AML-193 (cell line): Measurements from ENCODE around the gene NFAM1.
A peak's percentile ranks its signal among the peaks of the same experiment; 100 is the strongest.

Experiments
- DNase-seq, 2 experiments: peaks; one replicate each; lab custom pipeline; 2025; lab: John Stamatoyannopoulos, UW

NFAM1 gene

DNA sequence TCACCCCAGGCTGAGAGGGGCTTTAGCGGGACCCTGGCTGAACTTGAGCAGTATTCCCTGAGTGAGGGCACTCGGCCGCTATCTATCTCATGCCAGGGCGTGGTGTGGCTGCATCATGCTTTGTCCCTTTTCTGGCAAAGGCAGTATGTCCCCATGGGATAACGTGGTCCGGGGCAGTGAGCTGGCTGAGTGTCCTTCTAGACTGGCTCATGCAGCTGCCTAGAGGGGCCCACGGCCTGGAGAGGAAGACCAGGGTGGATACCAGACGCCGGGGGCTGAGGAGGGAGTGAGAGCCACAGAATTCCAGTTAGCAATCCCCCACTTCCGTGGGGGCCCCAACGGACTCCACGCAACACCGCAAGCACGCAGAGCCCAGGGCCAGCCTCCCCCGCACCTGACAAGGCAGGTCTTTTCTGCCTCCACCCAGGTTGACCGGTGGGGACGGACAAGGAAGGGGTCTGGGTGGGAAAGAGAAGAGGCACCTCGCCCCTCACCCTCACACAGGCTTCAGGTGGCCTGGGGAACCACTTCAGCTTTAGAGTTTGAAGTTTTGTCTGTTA lies 15.5 kb downstream of the NFAM1 start:
- no peak for DNase-seq

DNA sequence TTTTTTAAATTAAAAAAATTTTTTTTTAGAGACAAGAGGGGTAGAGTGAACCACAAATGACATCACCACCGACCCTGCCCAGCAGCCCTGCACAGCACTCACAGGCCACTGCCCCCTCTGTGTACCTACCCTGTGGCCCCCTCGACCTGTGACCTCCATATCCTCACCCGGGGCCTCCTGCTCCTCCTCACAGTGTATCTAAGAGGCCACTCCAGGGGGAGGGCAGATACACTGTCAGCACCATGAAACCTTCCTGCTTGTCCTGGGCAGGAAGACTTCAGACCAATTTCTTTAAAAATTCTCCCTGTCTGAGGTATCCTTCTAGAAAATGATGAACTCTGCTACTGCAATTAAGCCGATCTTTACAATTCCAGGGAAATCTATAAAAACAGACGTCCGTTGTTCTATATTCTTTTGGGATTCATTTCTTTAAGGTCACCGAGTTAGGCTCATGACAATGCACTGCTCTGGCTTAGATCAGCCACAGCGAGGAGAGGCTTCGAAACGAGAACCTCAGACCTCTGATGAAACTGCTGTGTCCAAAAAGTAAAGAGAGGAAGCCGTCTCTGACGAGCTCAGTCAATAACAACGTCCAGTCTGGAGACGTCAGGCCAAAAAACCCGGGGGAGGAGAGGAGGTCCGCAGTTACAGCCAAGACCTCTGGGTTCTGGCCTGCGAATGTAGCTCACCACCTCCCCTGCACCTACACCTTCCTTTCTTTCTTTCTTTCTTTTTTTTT lies 17.5 kb downstream of the NFAM1 start:
- DNase-seq, result no peak

DNA sequence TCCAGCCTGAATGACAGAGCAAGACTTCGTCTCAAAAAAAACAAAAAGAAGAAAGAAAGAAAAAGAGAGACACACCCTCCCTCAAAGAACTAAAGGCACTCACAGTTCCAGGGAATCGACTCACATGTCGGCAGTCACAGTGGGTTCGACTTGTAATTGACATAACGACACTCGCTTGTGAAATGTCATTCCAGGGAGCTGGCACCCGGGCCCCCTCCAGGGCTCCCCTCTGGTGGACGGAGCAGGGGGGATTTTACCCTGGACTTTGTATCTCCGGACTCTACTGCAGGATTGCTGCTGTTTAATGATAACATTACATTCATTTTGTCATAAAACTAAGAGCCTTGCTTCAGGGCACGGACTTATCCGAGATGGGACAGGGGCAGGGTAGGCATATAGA lies 18.2 kb downstream of the NFAM1 start:
- no peak for DNase-seq

DNA sequence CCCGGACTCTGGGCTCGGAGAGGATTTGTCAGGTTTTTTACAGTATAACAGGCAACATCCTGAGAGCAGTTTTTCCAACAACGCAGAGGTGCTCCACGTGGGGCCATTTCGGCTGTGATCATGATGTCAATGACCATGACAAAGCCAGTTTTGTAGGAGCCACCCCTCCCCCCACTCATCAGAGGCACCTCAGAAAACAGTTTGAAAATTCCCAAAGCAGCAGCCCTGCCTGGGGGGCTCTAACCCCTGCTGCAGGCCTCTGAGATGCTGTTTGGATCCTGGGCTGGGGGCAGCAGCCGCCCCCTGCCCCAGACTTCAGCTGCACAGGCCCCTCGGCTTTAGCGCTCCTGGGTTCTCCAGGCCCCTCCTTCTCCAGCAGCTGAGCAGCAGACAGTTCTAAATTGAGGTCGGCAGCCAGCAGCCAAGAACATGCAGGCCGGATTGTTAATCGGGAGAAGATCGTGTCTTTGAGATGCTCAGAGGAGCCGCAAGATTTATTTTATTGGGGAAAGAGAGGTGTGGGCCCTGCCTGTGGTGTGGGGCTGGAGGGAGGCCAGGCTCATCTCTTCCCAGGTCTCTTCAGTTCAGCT lies 19.4 kb downstream of the NFAM1 start:
- DNase-seq, result no peak

DNA sequence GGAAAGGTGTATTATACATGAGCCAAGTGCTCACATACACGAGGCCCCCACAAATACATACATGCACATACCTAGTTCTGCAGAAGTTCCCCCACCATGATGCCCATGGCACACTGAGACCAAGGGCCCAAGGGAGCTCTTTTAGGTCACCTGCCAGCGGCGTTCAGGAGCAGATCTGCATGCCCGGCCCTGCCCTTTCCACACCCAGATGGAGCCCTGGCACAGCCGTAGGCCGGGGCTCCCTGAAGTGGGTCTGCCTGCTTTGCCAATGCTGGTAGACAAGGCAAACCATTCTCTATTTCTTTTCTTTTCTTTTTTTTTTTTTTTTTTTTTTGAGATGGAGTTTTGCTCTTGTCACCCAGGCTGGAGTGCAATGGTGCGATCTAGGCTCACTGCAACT lies 21.5 kb downstream of the NFAM1 start:
- DNase-seq, result no peak

DNA sequence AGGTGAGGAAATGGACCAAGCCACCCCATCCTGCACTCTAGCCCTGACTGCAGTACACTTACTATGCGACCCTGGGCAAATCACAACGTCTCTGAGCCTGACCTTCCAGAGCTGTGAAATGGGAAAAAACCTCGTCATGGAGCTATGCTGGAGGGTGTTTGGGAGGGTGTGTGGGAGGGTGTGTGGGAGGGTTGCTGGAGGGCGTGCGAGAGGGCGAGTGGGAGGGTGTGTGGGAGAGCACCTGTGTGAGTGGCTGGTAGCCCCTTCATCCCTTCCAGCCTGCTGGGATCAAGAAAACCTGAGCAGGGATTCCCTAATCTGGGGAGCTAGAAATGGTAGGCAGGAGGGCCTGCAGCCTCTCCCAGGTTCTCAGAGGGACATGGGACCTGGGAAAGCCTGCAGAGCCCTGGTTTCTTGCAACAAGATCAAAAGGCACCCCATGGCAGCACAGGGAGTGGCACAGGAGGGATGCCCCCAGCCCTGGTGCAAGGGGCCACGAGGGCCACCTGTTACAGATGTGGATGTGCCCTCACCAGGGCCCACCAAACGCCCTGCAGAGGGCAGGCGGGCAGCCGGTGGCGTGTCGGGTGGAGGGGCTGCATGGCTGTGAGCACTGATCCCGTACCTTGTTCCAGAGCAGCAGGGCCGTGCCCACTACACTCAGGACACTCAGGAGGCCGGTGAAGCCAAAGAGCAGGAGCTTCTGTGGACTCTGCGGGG lies 23.2 kb downstream of the NFAM1 start:
- DNase-seq, result no peak

DNA sequence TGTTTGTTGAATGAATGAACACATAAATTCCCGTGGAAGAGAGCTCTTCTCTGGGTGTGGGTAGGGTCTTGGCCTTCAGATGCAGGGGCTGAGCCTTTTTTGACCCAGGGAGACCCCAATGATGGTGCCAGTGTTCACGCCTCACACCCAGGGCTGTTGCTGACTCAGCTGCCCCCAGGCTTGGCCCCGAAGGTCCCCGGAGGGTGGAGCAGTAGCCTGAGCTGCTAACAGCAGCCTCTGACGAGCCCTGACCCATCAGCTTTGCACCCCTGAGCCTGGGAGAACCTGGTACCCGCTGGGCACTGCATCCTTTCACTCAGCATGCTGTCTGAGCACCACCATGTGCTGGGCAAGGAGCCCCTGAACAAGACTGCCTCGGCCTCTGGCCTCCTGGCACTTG lies 23.9 kb downstream of the NFAM1 start:
- no peak for DNase-seq

DNA sequence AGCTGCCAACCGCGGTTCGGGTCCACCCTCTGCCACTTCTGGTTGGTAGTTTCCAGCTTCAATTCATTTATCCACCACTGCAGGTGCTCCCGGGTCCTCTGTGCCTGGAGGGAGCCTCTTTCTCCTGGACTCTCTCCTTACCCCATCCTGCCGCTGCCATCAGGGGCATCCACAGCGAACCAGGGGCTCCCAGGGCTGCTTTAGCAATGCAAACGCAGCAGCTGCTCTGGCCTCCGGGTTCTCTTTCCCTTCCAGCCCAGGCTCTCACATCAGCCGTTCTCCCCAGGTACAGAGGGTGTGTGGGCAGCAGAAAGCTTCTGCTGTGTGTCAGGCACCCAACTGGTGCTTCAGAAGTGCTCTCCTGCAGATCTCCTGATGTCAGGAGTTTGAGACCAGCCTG lies 27.9 kb downstream of the NFAM1 start:
- no peak for DNase-seq

DNA sequence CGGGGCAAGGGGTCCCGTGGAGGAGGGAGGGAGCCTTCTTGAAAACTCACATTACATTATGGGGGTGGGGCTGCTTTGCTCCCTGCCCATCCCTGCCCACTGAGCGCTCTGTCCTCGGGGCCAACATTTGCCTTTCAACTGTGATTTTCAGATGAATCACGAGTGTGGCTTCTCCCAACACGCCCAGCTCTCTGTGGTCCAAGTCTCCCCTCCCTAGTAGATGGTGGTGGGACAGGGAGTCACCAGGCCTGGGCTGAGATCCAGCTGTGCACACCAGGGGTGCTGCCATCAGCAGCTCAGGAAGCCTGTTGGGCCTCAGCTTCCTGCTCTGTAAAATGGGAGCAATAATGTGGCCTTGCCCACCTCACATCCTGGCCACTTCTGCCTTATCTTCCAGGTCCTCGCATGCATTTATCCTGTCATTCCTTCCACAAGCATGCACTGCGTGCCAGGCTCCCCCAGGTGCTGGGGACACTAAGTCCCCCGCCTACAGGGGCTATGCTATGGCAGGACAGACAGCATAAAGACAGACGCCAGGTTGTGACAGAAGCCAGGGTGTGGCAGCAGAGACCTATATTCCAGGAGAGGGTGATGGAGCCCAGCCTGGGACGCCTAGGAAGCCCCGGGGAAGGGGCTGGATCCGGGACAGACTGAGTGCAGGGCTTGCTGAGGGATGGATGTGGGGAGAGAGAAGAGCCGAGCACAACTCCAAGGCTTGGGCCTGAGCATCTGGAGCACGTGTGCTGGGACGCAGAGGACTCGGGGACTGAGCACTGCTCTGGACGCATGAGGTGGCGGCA lies 30.5 kb downstream of the NFAM1 start:
- DNase-seq, result no peak

DNA sequence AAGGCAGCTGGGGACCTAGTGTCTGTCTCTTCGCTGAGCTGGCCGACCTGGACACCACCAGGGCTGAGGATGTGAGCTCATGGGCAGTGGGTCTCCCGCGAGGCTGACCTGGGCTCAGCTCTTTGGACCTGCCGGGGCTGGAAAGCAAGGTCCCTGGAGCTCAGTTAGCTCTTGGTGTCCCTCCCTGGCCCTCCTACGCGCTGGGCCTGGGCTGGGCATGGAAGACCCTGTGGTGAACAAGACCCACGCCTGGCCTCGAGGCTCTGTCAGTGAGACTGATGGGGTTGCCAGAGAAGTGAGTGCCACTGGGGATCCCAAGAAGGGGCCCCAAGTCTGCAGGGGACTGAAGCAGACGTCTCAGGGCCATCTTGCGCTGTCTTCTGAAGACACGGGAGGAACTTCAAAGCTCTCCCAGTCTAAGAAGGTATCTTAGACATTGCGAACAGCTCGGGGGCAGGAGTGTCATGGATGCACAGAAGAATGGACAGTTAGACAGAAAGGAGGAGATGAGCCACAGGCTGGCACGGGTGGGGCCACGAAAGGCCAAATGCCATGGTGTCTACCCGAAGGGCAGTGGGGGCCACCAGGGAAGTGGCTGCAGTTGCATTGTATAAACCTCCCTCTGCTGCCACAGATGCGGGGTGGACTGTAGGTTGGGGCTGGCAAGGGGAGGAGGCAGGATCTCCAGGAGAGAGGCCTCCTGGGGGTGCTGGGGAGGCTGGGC lies 31.2 kb downstream of the NFAM1 start:
- no peak for DNase-seq

DNA sequence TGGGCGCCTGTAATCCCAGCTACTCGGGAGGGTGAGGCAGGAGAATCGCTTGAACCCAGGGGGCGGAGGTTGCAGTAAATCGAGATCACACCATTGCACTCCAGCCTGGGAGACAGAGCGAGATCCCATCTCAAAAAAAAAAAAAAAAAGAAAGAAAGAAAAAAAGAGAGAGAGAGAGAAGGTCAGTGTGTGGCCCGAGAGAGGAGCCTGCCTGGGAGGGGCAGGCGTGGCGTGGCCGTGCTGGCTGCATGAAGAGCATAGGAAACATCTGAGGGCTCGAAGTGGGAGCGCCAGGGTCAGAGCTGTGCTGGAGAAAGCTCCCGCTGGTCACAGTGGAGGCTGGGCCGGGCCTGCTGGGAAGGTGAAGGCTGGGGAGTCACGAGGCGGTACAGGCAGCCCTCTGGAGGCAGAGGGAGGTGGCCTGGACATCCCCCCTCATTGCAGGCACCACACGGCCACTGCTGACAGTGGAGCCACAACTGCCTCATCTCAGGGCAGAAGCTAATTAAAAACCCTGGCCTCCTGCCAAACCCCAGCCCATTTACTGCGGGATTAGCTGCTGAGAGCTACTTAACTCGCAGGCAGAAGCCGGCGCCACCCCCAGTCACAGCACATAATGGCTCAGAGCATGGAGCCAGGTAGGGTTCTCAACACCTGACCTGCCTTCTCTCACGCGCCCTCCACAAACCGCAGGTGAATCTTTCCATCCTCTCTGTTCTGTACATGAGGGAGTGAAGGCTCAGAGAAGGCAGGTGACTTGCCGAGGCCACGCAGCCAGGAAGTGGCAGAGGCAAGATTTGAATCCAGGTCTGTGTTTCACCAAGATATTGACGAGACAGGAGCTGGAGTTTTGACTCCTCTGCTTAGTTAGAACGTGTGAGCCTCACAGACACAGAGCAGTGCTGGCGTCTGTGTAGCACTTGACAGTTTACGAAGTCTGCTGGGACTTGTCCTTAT lies 32.6 kb downstream of the NFAM1 start:
- no peak for DNase-seq

DNA sequence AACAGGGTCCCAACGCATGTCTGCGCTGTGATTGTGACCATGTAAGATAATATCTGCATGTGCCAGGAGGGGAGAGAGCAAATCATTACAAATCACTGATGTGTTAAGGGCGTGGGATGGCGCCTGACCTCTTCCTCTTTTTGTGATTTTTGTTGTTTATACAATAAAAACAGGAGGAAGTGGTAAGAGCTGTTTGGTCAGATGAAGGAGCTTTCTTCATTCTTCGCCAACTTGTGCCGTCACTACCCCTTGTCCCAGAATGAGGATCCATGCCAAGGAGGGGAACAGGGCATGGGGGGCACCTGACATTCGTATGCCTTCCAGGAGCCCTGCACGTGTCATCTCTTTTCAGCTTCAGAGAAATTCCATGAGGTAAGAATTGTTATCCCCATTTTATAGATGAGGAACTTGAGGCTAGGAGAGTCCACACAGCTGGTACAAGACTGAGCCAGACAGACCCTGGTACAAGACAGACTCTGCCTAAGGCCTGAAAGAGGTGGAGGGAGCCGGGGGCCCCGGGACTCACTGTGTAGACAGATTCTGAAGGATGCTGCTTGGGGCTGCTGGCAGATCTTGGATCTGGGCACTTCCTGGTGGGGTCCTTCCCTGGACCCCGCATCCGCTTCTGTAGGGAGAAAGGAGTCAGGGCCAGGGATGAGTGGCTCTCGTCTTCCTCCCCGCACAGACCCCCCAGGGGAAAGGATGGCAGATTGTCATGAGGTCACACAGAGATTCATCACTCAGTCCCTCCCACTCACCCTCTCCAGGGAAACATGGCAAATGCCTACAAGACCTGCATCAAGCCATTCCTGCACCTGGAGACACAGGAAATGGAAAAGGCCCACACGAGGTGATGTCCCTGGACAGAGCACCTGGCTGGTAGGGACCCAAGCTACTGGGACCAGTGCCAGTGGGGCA lies 34.6 kb downstream of the NFAM1 start:
- DNase-seq, result peak; percentile 72 to 76

DNA sequence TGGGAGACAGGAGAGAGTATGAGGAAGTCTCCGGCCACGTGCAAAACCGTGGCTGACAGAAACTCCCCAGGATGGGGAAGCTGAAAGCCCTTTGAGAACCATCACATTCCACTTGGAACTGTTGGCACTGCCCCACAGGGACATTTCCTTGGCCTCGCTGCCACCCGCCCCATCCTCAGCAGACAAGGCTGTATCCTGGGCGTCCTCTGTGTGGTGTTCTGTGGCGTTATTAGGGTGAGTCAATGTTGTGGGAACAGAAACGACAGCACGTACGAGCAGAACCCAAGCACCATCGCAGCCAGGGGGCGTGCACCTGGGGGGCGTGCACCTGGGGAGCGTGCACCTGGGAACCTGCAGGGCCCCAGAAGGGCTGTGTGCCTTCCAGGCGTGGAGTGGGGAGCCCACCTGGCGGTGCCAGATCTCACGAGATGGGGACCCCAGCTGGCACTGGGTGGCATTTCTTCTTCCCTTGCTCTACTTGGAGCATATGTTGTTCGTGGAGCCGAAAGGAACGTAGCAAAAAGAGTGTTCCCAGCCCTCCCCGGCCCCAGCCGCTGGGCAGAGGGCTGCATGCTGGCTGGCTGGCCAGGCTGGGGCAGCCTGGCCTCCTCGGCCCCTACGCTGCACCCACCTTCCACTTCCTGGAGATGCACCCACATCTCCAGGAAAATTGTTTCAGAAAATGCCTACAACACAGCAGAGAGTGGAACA lies 35.4 kb downstream of the NFAM1 start:
- no peak for DNase-seq

DNA sequence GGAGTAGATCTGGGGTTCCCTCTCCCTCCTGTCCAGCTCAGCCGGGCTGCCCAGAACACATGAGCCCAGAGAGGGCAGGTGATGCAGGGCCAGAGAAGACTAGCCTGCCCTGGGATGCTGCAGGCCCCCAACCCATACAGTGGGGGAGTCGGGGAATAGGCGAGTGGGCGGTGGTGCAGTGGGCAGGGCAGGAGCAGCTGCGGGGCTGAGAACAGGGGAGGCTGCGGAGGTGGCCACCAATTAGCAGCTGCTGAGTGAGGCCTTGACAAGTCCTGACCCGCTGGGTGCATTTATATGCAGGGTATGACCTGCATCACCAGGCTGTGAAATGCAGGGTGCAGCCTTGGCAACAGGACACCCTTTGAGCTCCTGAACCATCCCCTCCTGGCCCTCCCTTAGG lies 43.1 kb downstream of the NFAM1 start:
- no peak for DNase-seq

DNA sequence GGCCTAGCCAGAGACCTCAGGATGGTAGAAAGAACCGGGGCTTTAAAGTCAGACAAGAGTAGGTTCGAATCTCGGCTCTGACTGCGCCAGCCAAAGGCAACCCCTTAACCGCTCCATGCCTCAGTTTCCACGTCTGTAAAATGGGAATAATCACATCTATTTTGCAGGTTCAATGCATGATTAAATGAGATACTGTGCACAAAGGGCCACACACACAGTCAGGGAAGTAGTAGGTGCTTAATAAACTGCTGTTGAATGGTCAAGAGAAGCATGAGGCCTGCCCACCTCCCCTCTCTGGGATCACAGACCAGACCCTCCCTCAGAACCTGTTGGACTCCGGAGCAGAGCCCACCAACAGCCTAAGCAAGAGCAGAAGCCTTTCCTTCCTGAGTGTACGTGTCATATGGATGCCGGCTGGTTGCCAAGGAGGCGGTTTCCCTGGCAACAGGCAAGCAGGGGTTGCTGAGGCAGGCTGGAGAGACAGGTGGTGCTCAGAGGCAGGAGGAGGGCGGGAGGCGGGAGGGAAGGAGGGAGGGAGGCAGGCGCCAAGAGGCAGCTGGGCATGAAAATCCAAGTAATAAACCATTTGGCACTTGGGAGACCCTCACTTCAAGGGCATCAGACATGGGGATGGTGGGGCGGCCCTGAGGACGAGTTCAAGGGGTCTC lies 43.9 kb downstream of the NFAM1 start:
- DNase-seq, result no peak

DNA sequence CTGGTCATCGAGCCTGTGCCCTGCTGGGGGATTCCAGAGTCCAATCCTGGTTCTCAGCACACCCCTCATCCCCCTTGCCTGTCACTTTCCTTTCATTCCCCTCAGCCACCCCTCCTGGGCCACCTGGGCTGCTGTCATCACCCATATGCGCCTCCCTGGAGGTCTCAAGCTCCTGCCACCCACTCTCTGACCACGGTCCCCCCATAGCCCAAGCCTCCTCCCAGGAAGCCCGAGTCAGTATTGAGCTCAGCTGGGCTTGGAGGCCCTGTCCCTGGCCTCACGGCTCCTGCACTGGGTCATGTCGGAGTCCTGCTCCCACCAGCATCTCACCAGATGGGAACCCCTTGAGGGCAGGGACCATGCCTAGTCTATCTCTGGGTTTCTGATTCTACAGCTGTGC lies 44.6 kb downstream of the NFAM1 start:
- no peak for DNase-seq

DNA sequence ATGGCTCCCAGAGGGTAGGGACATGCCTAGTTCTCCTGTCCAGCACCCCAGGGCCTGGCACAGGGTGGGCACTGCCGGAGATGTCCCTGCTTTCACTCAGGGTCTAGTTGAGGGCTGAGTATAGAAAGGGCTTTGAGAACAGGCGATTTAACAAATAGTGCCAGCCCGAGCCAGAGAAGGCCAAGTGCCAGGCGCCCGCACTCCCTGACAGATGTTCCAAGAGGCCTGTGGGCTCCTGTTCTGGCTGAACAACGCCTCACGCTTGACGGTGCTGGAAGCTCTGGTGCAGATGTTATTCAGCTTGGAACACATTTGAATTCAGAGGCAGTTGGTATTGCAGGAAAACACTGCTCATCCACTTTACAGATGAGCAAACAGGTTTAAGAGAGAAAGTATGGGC lies 46.5 kb downstream of the NFAM1 start:
- no peak for DNase-seq

DNA sequence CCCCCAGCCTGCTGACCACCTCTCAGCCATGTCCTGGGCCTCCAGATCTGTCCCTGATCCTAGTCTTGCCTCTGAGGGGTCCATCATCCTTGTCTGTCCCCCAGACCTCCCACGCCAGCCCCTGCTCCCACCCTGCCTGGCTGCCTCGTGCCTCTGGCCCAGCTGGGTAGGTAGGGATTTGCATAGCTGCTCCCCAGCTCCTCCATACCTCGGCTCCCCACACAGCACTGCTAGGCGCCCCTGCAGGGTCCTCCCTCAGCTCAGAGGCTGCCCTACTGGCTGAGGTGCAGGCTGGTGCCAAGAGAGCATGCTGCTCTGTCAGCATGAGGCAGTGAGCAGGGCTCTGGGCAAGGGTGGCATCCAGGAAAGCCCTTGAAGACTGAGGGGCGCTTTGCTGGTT lies 47.7 kb downstream of the NFAM1 start:
- no peak for DNase-seq
